ENCODE results near the gene UCP2.

UCP2 gene

GRCh38 chr11:73983741-73984538 lies 1.3 kb upstream of the UCP2 start:
- Histone ChIP-seq H3K36me3 (replicated peaks) (no peaks in the 10 kb centered on the region), H3K4me3 (ENCODE audit: low read depth, low read length) (peak overlapping the region; percentile 77), H3K27me3 (replicated peaks) (no peaks in the 10 kb centered on the region), H3K27ac (no peak overlapping the region)
- in situ Hi-C loops (cut with HindIII; ENCODE audit: low pct_ligation_motif_present, low sequenced_read_pairs) = no loop called here
- no peak for DNase-seq
- no peak for TF ChIP-seq CTCF (IDR thresholded peaks at IDR 0.05; ENCODE audit: low read depth, low read length, missing control alignments)

- in situ Hi-C loops (cut with HindIII; ENCODE audit: low pct_ligation_motif_present, low sequenced_read_pairs) = no loop called here
- peak overlapping the region; percentile 77 for H3K4me3 ChIP-seq (ENCODE audit: low read depth, low read length)
- no peaks in the 10 kb centered on the region for H3K27me3 ChIP-seq (replicated peaks)
- peak; percentile 84 for DNase-seq
- H3K27ac ChIP-seq = peak overlapping the region; percentile 45
- no peaks in the 10 kb centered on the region for H3K36me3 ChIP-seq (replicated peaks)
- no peak for TF ChIP-seq CTCF (IDR thresholded peaks at IDR 0.05; ENCODE audit: low read depth, low read length, missing control alignments)
Measured at GRCh38 chr11:73982990-73983740, 522 bp upstream of the UCP2 start.

GRCh38 chr11:73981051-73981805 lies 1.4 kb downstream of the UCP2 start:
- Histone ChIP-seq H3K36me3 (replicated peaks) (no peaks in the 10 kb centered on the region), H3K27ac (no peak overlapping the region), H3K4me3 (ENCODE audit: low read depth, low read length) (peak overlapping the region; percentile 77), H3K27me3 (replicated peaks) (no peaks in the 10 kb centered on the region)
- no peak for TF ChIP-seq CTCF (IDR thresholded peaks at IDR 0.05; ENCODE audit: low read depth, low read length, missing control alignments)
- in situ Hi-C loops (cut with HindIII; ENCODE audit: low pct_ligation_motif_present, low sequenced_read_pairs) = no loop called here
- no peak for DNase-seq

GRCh38 chr11:73980001-73980961 lies 2.4 kb downstream of the UCP2 start:
- Histone ChIP-seq H3K36me3 (replicated peaks) (no peaks in the 10 kb centered on the region), H3K27me3 (replicated peaks) (no peaks in the 10 kb centered on the region), H3K27ac (no peak overlapping the region), H3K4me3 (ENCODE audit: low read depth, low read length) (no peak overlapping the region)
- no peak for DNase-seq
- TF ChIP-seq CTCF (IDR thresholded peaks at IDR 0.05; ENCODE audit: low read depth, low read length, missing control alignments) = no peak
- in situ Hi-C loops (cut with HindIII; ENCODE audit: low pct_ligation_motif_present, low sequenced_read_pairs) = no loop called here

GRCh38 chr11:73978576-73979086 lies 4.0 kb downstream of the UCP2 start:
- no peak overlapping the region for H3K27ac ChIP-seq
- H3K36me3 ChIP-seq (replicated peaks) = no peaks in the 10 kb centered on the region
- no peak overlapping the region for H3K4me3 ChIP-seq (ENCODE audit: low read depth, low read length)
- TF ChIP-seq CTCF (IDR thresholded peaks at IDR 0.05; ENCODE audit: low read depth, low read length, missing control alignments) = no peak
- in situ Hi-C loops (cut with HindIII; ENCODE audit: low pct_ligation_motif_present, low sequenced_read_pairs) = no loop called here
- H3K27me3 ChIP-seq (replicated peaks) = no peaks in the 10 kb centered on the region
- DNase-seq = no peak

All from brain microvascular endothelial cell (primary cell).